HG02981 (cell line): ENCODE data around the gene DLX4.

Experiments
- ATAC-seq: cut with Tn5 transposase; IDR thresholded peaks from one replicate; pipeline ENCODE4 v1.9.1; 2021; ENCODE audit warnings: mild to moderate bottlenecking, moderate library complexity; ENCODE audit not compliant: unreplicated experiment

DLX4 gene

DNA sequence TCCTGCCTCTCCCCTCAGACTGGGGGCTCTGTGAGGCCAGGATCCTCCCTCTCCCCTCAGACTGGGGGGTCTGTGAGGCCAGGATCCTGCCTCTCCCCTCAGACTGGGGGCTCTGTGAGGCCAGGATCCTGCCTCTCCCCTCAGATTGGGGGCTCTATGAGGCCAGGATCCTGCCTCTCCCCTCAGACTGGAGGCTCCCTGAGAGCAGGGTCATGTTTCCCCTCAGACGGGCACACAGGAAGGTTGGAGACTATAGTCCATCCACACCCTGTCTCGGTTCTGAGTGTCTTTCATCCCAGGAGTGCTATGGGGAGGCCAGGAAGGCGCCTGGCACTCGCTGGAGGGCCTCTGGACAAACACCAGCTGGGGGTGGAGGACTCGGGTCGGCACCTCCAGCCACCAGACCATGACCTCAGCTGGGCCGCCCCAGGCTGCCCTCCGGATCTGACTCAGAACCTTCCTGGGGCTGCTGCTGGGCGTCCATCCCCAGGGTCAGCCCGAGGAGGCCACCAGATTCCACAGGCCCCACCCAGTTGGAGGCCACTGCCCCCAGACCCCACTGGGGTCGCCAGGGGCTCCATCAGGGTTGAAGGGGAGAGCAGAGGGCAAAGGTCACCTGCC, 21.9 kb upstream of the DLX4 start:
- no peak for ATAC-seq

- no peak for ATAC-seq
Measured at GRCh38 chr17:49949634-49950033, 19.4 kb upstream of the DLX4 start.

DNA sequence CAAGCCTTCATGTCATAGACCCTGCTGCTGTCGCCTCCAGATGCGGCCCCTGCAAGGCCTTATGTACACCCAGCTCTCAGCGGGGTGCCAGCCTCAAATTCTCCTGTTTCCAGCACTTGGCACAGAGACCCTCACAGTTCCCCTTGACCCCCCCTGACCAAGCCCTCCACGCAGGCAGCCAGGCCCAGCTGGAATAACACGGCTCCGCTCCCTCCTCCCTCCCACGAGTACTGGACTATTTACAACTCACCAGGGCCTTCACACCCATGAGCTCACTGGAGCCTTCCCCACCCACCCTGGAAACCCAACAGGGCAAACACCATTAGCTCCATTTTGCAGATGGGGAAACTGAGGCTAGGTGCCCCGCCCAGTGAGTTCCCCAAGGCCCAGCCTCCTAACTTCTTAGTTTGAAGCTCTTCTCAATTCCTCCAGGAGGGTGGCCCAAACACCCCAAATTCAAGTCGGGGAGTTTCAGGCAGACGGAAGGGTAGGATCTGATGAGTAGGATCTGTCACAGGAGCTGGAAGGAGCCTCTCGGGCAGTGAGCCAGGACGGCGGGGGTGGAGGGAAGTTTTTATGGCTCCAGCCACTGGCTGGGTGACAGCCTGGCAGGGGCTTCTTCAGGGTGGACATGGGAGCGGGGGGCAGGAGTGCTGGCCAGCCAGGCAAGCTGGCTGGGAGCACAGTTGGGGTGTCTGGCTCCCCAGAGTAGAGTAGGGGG, 17.5 kb upstream of the DLX4 start:
- ATAC-seq, result no peak

GRCh38 chr17:49952209-49952911, 16.6 kb upstream of the DLX4 start:
- peak; percentile 48 for ATAC-seq

- no peak for ATAC-seq
Measured at GRCh38 chr17:49952912-49953497, 16.0 kb upstream of the DLX4 start.

DNA sequence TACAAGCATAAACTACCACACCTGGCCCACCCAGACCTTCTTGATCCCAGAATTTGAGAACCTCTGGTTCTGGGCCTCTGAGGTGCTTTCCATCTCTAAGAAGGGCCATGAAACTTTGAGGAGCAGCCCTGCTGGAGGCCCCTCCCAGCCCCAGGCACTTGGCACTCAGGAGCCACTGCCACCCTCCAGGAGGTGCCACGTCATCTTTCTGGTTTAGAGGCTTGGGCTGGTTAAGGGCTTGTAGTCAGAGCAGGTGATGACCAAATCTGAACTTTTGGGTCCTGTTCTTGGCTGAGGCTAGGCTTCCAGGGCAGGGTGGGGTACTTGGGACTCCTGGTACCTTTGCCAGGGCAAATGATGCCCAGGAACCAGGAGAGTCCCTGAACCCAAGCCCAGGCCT, 13.8 kb upstream of the DLX4 start:
- no peak for ATAC-seq

GRCh38 chr17:49956780-49957179, 12.2 kb upstream of the DLX4 start:
- ATAC-seq, result no peak

- ATAC-seq, result no peak
Measured at GRCh38 chr17:49957350-49957749, 11.6 kb upstream of the DLX4 start.

DNA sequence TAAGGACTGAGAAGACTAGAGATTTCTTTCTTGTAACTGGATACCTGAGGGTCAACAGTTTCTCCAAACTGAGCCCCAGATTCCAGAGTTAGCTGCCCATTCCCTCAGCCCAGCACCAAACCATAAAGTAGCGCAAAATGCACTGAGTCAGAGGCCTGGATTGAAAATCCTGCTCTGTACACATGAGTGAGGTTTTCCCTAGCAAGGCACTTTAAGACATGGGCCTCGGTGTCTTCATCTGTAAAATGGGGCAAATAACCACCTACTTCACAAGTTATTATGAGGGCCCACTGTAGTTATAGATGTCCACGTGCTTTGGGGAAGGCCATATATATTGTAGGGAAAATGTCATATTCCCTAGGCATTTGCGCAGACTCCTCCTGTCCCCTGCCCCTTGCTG, 10.3 kb upstream of the DLX4 start:
- ATAC-seq, result no peak

GRCh38 chr17:49959183-49959935, 9.6 kb upstream of the DLX4 start:
- no peak for ATAC-seq

GRCh38 chr17:49962599-49963308, 6.2 kb upstream of the DLX4 start:
- no peak for ATAC-seq

- ATAC-seq, result no peak
Measured at GRCh38 chr17:49963309-49963625, 5.7 kb upstream of the DLX4 start.

DNA sequence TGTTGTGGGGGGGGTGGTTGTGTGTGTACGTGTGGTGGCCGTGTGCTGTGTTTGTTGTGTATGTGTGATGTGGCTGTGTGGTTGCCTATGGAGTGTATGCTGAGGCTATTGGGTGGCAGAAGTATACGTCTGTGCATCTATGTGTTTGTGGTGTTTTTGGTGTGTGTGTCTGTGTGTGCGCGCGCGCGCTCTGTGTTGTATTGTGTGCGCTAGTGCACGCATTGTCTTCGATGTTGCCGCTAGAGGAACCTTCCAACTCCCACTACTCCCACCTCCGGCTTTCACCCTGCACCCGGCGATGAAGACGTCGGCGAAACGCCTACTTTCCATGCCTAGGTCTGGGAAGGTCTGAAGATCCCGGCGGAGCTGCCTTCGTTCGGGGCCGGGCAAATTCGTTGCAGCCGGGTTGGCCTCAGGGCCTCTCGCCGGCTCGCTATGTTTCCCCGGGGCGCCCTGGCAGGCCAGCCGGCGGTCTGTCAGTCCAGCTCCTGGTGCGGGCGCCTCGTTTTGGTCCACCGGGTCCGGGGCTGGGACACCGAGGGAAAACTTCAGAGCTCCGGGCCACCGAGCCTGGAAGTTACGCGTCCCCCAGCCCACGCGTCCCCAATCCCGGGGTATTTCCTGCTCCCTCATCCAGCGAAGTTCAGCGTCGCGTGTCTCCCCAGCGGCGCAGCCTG, 5.2 kb upstream of the DLX4 start:
- no peak for ATAC-seq

GRCh38 chr17:49964303-49964768, 4.7 kb upstream of the DLX4 start:
- ATAC-seq, result no peak

- no peak for ATAC-seq
Measured at GRCh38 chr17:49964769-49965523, 4.0 kb upstream of the DLX4 start.

- ATAC-seq, result no peak
Measured at GRCh38 chr17:49965524-49965909, 3.5 kb upstream of the DLX4 start.

DNA sequence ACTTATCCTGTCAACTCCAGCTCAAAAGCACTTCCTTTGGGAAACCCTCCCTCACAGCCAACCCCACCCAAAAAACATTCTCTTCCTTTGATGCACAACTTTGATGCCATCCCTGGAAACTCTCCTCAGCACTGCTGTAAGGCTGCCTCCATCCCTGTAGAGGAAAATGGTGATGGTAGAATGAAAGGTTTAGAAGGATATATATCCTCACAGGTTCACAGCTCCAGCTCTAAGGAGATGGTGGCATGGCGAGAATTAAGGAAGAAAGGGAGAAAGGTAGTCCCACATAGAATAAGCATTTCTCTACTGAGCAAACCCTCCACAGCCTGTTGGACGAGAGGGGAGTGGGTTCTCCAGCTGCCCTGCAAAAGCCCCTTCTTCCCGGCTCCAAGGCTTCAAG, 2.2 kb upstream of the DLX4 start:
- no peak for ATAC-seq

- no peak for ATAC-seq
Measured at GRCh38 chr17:49967205-49967604, 1.8 kb upstream of the DLX4 start.
